M059J (cell line): ENCODE measurements around the gene GAL3ST2. TPM values are rescaled to one million over a fixed set of nuclear protein-coding genes. Genes with fewer than 3 reads are reported as not detected.
"Not testable (repeated sequence)": the region's sequence is repeated elsewhere in the genome, so short reads cannot be mapped to it uniquely, and the experiment has no call there.

Experiments
- DNase-seq: peaks from one replicate; pipeline ENCODE4 v3.0.0-alpha.2; 2012; ENCODE audit warnings: low read depth
- total RNA-seq: library from RNA; depleted of rRNA; stranded (reverse); fragments of >200 nt; shearing (Covaris generic); gene quantifications from 2 replicates; pipeline ENCODE4 v1.2.3, GENCODE V29; 2014

GAL3ST2 gene
- total RNA-seq, 1 experiment from 2014 or later: not detected

DNA sequence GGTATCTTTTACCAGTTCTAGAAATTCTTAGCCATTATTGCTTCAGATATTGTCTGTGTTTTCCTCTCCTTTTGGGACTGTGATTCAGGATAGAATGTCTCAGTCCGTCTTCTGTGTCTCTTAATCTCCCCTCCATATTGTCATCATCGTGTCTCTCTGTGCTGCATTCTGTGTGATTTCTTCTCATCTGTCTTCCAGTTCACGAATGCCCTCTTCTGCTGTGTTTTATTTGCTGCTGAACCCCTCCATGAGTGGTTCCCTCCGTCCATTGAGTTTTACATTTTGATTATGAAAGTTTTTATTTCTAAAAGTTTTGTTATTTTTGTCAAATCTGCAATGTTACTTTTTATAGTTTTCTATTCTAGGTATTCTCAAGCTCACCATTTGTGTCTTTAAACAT, 30.5 kb upstream of the GAL3ST2 start:
- no peak for DNase-seq

DNA sequence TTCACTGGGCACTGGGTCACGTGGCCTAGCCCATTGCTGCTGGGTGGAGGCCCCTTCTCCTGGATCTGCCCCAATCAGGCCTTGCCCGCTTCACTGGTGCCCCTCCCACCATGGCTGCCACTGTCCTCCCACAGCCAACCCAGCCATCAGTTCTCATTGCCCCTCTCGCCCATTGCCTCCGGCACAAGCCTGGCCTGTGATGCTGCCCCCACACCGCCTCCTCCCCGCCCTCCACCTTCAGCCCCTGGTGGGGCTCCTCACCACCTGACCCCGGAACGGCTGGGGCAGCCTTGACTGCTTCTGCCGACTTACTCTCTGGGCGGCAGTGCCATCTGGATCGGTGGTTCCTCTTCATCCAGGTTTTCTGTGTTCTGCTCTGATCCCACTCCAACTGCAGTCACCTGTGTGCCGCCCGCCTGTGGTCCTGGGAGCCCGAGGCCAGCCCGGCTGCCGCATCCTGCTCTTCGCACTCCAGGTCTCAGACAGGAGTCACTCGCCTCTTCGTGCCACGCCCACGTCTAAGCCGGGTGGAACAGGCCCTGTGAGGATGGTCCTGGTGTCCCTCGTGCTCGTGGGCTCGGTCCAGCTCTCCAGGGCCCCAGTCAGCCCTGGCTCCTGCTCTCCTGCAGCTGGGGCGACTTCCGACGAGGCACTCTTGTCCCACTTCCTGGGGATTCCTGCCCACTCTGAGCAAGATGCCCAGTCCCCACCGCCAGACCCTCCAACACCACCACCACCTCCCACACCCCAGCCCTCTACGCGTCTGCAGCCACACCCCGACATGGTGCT, 28.0 kb upstream of the GAL3ST2 start:
- no peak for DNase-seq

DNA sequence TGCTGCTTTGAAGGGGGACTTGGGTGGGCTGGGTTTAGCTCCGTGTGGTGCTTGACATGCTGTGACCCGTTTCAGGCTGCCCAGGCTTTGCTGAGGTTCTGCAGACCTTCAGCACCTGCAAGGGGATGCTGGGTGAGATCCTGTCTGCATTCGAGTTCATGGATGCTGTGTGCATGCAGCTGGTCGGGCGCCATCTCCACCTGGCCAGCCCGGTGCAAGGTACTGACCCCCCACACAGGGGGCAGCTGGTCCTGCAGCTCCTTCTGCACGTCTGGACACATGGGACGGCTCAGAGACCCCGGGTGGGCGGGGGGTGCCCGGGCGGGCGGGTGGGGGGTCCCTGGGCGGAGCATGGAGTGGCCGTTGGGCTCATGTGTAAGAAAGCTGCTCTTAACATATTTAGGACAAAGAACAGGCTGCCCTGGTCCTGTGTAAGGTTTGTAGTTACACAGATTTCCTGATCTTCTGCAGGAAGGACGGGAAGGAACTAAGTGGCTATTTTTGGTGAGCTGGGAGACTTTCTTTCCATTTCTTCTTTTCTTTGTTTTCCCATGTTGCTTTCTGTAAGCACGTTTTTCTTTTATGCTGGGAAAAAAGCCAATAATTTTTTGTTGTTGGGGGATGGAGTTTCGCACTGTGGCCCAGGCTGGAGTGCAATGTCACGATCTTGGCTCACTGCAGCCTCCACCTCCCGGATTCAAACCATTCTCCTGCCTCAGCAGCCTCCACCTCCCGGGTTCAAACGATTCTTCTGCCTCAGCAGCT, 26.4 kb upstream of the GAL3ST2 start:
- DNase-seq: no peak

DNA sequence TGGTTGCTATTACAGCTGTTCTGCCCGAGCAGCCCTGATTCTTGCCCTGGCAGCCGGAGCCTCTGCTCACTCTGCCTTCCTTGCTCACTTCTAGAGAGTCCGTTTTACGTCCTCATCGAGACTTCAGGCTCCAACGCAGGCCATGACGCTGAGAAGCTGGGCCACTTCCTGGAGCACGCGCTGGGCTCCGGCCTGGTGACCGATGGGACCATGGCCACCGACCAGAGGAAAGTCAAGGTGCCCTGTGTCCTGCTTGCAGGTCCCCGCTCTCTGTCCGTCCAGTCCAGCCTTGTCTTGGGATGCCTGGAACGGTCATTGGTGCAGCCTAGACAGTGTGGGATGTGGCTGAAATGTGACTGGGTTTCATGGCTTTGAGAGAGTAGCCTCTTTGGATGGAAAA, 25.5 kb upstream of the GAL3ST2 start:
- no peak for DNase-seq

DNA sequence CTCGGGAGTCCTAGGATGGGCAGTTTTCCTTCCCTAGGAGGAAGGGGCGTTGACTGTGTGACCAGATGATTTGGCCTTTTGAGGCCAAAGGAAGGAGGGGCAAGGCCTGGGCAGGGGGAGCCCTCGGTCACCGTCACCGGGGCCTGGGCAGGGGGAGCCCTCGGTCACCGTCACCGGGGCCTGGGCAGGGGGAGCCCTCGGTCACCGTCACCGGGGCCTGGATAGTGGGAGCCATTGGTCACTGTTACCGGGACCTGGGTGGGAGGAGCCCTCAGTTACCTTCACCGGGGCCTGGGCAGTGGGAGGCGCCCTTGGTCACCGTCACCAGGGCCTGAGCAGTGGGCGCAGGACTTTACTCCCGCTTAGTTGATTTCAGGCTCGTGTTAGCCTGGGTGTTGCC, 24.8 kb upstream of the GAL3ST2 start:
- no peak for DNase-seq

DNA sequence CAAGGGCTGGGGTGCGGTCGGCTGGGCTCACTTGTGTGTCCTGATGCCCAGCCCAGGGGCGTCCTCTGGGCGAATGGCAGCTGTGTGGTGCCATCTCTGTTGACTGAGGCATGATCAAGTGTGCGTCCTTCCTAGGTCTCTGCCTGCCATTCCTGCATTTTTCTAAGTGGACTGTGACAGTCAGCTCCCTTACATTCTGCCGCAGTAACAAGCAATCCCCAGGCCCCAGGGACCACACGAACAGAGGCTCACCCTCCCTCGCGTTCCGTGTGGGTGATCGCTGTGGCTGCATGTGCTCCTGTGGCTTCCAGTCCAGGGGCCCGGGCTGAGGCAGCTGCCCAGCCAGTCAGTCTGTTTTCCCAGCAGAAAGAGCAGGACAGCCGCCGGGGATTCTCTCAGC, 24.4 kb upstream of the GAL3ST2 start:
- DNase-seq: no peak

DNA sequence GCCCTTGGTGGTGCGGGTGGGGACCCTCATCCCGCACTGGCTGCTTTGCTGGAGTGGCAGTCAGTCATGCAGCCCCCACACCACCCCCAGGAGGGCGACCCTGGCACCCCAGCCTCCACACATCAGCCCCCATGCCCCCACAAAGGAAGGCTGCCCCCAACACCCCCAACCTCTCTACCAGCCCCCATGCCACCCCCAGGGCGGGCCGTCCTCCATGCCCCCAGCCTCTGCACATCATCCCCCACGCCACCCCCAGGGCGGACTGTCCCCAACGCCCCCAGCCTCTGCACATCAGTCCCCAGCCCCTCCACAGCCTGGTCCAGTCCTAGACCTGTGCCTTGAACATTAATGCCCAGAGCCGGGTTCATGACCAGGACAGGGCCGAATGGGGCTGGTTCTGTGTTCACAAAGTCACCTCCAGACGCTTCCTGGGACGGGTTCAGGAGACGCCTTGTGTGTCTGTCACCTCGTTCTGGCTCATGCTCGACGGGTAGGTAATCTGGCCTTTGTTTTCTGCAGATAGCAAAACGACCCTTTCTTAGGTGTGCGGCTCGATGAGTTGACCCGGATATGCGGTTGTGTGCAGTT, 23.8 kb upstream of the GAL3ST2 start:
- no peak for DNase-seq

DNA sequence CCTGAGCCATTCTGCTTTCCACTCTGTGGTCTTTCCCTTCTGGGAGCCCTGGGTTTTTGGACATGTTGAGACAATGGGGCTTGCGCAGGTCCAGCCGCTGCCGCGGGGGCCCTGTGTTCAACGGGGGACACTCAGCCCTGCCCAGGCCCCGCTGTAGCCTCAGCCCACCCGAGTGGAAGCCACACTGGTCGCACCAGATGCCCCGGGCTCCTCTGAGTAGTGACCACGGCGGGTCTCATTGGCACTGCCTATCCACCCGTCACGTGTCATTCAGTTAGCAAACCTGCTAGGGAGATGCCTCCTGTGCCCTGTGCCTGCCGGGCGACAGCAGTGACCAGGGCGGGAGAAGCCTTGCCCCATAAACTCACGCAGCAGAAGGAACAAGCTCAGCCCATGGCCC, 23.1 kb upstream of the GAL3ST2 start:
- no peak for DNase-seq

DNA sequence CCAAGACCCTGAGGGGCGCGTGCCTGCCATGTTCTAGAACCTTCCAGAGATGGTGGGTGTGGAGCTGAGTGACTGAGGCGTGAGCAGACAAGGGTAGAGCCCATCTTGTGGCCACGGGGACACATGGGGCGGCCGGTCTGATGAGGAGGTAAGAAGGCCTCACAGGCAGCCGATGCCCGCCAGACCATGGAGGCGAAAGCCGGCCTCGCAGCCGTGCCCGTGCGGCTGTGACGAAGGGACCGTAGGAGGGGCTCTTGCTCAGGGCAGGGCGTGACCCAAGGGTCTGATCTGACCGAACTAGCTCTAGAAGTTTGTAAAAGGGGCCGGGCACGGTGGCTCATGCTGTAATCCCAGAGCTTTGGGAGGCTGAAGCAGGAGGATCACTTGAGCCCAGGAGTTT, 22.6 kb upstream of the GAL3ST2 start:
- no peak for DNase-seq

DNA sequence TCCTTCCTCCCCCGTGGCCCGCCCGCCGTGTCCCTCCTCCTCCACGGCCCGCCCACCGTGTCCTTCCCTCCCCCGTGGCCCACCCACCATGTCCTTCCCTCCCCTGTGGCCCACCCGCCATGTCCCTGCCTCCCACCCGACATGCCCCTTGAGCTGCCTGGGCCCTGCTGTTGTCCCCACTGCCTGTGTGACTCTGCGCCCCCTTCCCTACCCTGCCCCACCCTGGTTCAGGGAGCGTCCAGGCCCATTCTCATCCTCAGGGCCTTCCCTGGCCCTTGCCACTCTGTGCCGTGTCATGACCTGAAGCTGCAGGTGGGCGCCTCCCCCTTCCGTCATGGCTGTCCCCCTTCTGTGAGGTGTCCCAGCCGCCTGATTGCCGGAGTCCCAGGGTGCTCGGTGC, 21.5 kb upstream of the GAL3ST2 start:
- no peak for DNase-seq

DNA sequence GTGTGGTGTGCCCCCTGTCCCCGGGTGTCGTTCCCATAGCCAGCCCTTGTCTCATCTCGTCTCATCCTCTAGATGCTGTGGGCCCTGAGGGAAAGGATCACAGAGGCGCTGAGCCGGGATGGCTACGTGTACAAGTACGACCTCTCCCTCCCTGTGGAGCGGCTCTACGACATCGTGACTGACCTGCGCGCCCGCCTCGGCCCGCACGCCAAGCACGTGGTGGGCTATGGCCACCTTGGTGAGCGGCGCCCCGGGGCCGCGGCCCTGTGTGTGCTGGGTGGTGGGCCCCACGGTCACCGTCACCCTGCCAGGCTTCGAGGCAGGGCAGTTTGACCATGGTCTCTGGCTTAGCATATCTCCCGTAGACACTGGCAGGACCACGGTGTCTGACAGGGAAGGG, 20.8 kb upstream of the GAL3ST2 start:
- no peak for DNase-seq

DNA sequence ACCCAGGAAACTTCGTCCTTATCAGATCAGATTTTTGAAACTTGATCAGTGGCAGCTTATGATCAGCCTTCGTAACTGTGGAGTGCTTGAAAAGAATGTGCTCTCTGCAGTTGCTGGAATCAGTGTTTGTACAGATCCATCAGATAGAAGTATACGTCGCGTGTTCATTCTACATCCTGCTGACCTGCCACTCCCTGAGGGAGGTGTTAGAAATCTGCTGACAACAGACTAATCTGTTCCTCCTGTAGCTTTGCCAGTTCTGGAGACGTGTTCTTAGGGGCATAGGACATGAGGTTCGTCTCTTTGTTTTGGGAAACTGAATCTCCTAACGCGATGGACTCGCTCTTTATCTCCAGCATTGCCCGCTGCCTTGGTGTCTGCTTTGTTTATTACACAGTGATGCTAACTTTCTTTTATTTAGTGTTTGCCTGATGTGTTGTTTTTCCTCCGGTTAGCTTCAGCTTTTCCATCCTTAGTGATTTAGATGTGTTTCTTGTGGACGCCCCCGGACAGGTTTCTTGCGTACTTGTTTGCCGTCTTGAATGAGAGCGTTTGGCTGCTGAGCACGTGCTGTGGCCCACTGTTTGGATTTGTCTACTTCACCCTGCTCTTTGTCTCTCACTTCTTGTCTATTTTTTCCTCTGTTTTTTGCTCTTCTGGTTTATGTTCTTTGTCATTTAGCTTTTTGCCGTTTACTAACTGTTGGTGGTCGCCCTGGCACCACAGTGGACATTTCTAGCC, 17.4 kb upstream of the GAL3ST2 start:
- no peak for DNase-seq

DNA sequence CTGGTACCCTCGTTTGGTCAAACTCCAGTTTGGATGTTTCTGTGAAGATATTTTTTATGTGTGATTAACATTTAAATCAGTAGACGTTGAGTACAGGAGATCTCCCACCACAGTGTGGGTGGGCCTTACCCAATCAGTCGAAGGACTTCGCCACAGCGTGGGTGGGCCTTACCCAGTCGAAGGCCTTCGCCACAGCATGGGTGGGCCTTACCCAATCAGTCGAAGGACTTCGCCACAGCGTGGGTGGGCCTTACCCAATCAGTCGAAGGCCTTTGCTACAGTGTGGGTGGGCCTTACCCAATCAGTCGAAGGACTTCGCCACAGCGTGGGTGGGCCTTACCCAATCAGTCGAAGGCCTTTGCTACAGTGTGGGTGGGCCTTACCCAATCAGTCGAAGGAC, 16.7 kb upstream of the GAL3ST2 start:
- DNase-seq: not testable (repeated sequence)

DNA sequence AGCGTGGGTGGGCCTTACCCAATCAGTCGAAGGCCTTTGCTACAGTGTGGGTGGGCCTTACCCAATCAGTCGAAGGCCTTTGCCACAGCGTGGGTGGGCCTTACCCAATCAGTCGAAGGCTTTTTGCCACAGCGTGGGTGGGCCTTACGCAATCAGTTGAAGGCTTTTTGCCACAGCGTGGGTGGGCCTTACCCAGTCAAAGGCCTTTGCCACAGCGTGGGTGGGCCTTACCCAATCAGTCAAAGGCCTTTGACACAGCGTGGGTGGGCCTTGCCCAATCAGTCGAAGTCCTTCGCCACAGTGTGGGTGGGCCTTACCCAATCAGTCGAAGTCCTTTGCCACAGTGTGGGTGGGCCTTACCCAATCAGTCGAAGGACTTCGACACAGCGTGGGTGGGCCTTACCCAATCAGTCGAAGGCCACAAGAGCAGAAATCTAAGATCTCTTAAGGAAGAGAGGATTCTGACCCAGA, 16.3 kb upstream of the GAL3ST2 start:
- no peak for DNase-seq

DNA sequence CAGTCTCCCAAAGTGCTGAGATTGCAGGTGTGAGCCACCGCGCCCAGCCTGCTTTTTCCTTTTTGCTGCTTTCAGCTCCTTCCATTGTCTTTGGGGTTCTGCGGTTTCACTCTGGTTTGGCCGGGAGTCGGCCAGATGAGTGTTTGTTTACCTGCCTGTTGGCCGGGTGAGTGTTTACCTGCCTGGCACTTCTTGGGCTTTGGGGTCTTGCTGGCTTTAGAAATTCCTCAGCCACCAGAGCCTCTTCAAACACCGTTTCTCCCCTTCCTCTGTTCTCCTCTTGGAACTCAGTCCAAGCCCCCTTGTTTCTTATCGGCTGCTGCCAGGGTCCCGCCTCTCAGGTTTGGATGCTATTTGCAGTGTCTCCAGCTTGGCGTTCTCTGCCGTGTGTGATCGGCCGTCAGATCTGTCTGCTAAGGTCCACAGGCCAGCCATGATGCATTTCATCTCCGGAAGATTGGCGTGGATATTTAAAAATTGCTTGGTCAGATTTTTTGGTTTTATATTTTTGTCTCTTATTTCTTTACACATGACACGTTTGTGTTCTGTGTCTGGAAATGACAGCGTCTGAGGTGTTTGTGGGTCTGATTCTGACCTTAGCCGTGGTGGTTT, 14.2 kb upstream of the GAL3ST2 start:
- no peak for DNase-seq

DNA sequence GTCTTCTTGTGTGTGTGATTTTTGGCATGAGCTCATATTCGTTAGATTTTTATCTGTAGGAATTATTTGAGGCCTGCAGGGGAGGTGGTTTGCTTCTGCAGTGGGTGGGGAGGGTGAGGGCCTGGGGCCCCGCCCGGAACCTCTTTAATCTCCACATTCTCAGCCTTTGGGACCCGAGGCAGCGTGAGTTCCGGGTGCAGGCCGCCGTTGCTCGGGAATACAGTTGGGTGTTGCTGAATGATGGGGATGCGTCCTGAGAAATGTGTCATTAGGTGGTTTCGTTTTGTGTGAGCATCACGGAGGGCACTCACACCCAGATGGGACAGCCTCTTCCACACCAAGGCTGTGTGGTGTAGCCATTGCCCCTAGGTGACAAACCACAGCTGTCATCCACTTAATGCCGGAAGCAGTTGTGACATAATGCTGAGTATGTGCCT, 13.7 kb upstream of the GAL3ST2 start:
- no peak for DNase-seq

DNA sequence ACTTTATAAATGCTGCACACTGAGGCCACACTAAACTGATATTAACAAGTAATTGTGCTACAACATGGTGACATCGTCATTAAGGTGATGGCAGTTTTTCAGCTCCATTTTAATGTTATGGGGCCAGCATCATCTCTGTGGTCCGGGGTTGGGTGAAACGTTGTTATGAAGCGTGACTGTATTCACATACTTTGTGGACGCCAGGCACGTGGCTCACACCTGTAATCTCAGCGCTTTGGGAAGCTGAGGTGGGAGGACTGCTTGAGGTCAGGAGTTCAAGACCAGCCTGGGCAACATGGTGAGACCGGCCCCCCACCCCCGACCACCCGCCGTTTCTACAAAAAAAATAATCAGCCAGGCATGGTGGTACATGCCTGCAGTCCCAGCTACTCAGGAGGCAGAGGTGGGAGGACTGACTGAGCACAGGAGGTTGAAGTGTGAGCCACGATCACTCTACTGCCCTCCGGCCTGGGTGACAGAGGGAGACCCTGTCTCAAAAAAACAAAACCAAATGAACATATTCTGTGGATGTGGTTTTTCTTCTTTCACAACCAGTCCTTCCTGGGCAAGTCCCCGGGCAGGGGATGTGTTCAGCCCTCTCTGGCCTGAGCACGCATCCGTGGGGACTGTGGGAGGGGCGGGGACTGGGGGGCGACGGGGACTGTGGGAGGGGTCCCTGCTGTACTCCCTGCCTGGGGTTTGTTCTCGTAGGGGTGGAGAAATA, 12.9 kb upstream of the GAL3ST2 start:
- no peak for DNase-seq

DNA sequence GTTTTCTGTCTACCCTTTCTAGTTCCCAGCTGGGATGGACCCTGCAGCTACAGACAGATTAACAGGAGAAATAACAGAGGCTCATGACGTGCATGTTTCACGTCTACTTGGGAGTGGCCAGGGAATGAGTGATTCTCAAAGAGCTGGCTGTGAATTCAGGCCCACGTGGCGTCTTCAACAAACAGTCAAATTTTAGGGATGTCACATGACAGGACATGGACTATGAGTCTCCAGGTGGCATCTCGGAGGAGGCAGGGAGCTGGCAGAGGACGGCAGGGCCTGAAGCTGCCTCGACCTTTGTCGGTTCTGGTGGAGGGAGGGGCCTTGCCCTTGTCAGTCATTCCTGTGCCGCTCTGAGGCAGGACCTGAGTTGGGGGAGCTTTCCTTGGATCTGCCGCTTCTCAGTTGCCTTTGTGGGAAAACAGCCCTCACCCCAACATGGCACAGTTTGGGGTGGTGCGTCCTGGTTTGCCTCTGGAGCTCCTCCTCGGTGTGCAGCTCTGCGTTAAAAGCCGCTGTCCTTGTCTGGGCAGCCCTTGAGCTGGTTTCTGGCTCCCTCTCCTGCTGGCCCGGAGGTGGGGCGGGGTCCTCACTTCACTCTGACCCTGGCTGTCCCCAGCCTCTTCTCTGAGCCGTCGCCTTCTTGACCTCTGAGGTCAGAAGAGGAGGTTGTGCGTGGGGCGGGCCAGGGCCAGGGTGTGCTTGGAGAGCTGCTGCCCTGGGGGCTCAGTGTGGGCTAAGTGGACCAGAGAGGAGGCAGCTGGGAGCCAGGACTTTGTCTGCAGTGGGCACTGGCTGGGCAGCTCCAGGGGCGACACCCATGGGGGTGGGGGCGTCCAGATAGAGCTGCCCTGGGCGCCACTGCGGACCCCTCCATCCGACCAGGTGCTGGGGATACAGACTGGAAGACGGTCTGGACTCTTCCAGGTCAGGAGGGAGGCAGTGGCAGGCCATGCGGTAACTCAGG, 12.1 kb upstream of the GAL3ST2 start:
- DNase-seq: no peak

DNA sequence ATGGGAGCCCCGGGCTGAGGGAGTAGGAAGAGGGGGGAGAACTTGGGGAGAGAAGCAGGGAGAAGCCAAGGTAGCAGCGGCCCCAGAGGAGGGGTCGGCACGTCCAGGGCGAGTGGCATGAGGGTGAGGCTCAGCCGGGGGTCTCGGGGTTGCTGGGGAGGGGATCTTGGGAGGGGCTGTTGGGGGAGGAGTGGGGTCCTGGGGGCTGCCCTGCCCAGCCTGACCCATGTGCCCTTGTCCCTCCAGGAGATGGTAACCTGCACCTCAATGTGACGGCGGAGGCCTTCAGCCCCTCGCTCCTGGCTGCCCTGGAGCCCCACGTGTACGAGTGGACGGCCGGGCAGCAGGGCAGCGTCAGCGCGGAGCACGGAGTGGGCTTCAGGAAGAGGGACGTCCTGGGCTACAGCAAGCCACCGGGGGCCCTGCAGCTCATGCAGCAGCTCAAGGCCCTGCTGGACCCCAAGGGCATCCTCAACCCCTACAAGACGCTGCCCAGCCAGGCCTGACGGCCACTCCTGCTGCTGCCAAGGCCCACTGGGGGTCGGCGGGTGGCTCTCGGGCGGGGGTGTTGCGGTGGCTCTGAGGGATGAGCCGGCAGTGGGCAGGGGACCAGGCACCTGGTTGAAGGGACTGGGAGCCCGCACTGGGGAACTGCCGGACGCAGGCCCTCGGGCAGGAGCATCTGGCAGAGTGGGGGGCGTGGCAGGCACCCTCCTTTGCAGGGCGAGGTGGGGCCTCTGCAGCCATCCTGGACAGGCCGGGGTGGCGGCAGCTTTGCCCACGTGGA, 9.0 kb upstream of the GAL3ST2 start:
- DNase-seq: no peak
